ENCODE data around the gene RAVER1. TPM values are rescaled to one million over a fixed set of nuclear protein-coding genes. Genes with fewer than 3 reads are reported as not detected.

The RAVER1 gene
- total and polyA plus RNA-seq, 10 of the 15 experiments (the other 5 are each of a cell fraction or from before 2014, with no cell fraction given), result 0.03 to 87.0 (median 12.1) TPM

GRCh38 chr19:10317045-10317856, 16.1 kb downstream of the RAVER1 start (continued):
- TF ChIP-seq ATF7 (IDR thresholded peaks at IDR 0.05; ENCODE audit: low read depth), result no peak
- no peak for TF ChIP-seq SMAD5 (IDR thresholded peaks at IDR 0.05; ENCODE audit: low read depth)
- TF ChIP-seq REST (IDR thresholded peaks at IDR 0.05; ENCODE audit: low read depth, low read length), result no peak
- TF ChIP-seq PML (IDR thresholded peaks at IDR 0.05; ENCODE audit: low read length), result no peak
- TF ChIP-seq MTA3 (IDR thresholded peaks at IDR 0.05; ENCODE audit: borderline replicate concordance, low read length), result no peak

GRCh38 chr19:10316229-10317044, 16.9 kb downstream of the RAVER1 start:
- peaks cover 5% of the 10 kb centered on the region for H3K4me1 ChIP-seq (ENCODE audit: control insufficient read depth, insufficient read depth, low read length)
- no peaks in the 10 kb centered on the region for H4K20me1 ChIP-seq (ENCODE audit: control insufficient read depth, insufficient read depth)
- intact Hi-C loops (cut with micrococcal nuclease; ENCODE audit: unreplicated experiment) (no loop called here), in situ Hi-C loops (cut with MboI) (no loop called here)
- ChIA-PET RAD21 (ENCODE audit: unreplicated experiment) (interaction anchor here (1.7 kb wide), 2 partner anchors 17 to 46 kb away, joined by 3 read pairs; partner anchors contain the start of gene RAVER1), POLR2A (interaction anchor here (0.5 kb wide), 2 partner anchors 45 to 497 kb away, joined by 3 to 5 read pairs; partner anchors contain the start of gene ICAM1), CTCF (no interaction called here), SMC1A (ENCODE audit: uncharacterized antibody, unreplicated experiment) (no interaction called here)
- ATAC-seq (peak; percentile 5; the same call in 2 of the 3 replicates), FAIRE-seq (no peak), DNase-seq (ENCODE audit: low read depth, low spot score) (no peak)
- H3K27ac ChIP-seq (ENCODE audit: control insufficient read depth, insufficient read depth), result no peak overlapping the region
- H3K9ac ChIP-seq (ENCODE audit: control insufficient read depth, insufficient read depth, low read length), result no peak overlapping the region
- peak overlapping the region; percentile 88; the same call in 1 of the 2 replicates for H3K4me3 ChIP-seq
- H3K36me3 ChIP-seq (ENCODE audit: control insufficient read depth in 2 of 2, insufficient read depth in 2 of 2, low read length in 1 of 2), result peaks cover 0 to 20% of the 10 kb centered on the region in 2 experiments; a peak in 3 of 4 replicates
- H3K9me3 ChIP-seq (replicated peaks; ENCODE audit: control insufficient read depth, insufficient read depth, low read length), result no peaks in the 10 kb centered on the region
- no peaks in the 10 kb centered on the region for H3K27me3 ChIP-seq (replicated peaks in 1 of 2; ENCODE audit: control insufficient read depth in 2 of 2, insufficient read depth in 2 of 2, low read length in 1 of 2)
- no peak overlapping the region for H3K4me2 ChIP-seq (ENCODE audit: control insufficient read depth, insufficient read depth)
- WGBS (ENCODE audit: insufficient coverage, insufficient replicate concordance, low lambda C conversion rate, missing lambda C conversion rate), result 76% methylated on average over 17 of the region's 19 CpGs
- H2AFZ ChIP-seq (ENCODE audit: control insufficient read depth, low read depth, low read length), result peak overlapping the region; percentile 82; the same call in 1 of the 2 replicates
- TSS peak; percentile 65 for BruUV-seq (replicated peaks)
- peaks cover 6% of the 10 kb centered on the region for H3K79me2 ChIP-seq (ENCODE audit: control insufficient read depth, insufficient read depth, low read length)
- no peak for TF ChIP-seq SKIL (IDR thresholded peaks at IDR 0.05; ENCODE audit: low read depth, poor library complexity, severe bottlenecking)
- no peak for TF ChIP-seq LARP7 (IDR thresholded peaks at IDR 0.05)
- no peak for TF ChIP-seq MLLT1 (IDR thresholded peaks at IDR 0.05)

All from GM12878 (cell line).